ENCODE results near the gene SLF1. TPM values are rescaled to one million over a fixed set of nuclear protein-coding genes. Genes with fewer than 3 reads are reported as not detected.
A peak's percentile ranks its signal among the peaks of the same experiment; 100 is the strongest.

The SLF1 gene
- total and polyA plus RNA-seq, 2 experiments from 2014 or later = 6.3 to 10.6 TPM

GRCh38 chr5:94595281-94595840, 23.1 kb upstream of the SLF1 start:
- DNase-seq (ENCODE audit: low read depth in 1 of 2, low spot score in 1 of 2) = peak in 1 of 2 donors; percentile 1
- no peak overlapping the region for H3K27ac ChIP-seq

GRCh38 chr5:94613583-94613982, 4.9 kb upstream of the SLF1 start:
- H3K4me3 ChIP-seq = no peak overlapping the region
- no peaks in the 10 kb centered on the region for H3K27me3 ChIP-seq
- peak; percentile 36 to 49 for DNase-seq (ENCODE audit: low read depth in 1 of 2, low spot score in 1 of 2)
- H3K9me3 ChIP-seq (ENCODE audit: low read depth) = no peaks in the 10 kb centered on the region
- TF ChIP-seq CTCF (IDR thresholded peaks at IDR 0.05; ENCODE audit: low read depth, low read length) = peak; percentile 26
- H3K36me3 ChIP-seq = no peaks in the 10 kb centered on the region
- H3K27ac ChIP-seq = no peak overlapping the region
- H3K4me1 ChIP-seq (ENCODE audit: low read depth) = peaks cover 6% of the 10 kb centered on the region

More at GRCh38 chr5:94595281-94595840, 23.1 kb upstream of the SLF1 start:
- H3K4me3 ChIP-seq = no peak overlapping the region
- no peaks in the 10 kb centered on the region for H3K9me3 ChIP-seq (ENCODE audit: low read depth)
- H3K27me3 ChIP-seq = no peaks in the 10 kb centered on the region
- H3K4me1 ChIP-seq (ENCODE audit: low read depth) = no peaks in the 10 kb centered on the region
- no peaks in the 10 kb centered on the region for H3K36me3 ChIP-seq
- no peak for TF ChIP-seq CTCF (IDR thresholded peaks at IDR 0.05; ENCODE audit: low read depth, low read length)

GRCh38 chr5:94614156-94614805, 4.2 kb upstream of the SLF1 start:
- H3K27ac ChIP-seq = no peak overlapping the region
- TF ChIP-seq CTCF (IDR thresholded peaks at IDR 0.05; ENCODE audit: low read depth, low read length) = no peak
- H3K4me1 ChIP-seq (ENCODE audit: low read depth) = peaks cover 8% of the 10 kb centered on the region
- H3K36me3 ChIP-seq = no peaks in the 10 kb centered on the region
- no peak for DNase-seq (ENCODE audit: low read depth in 1 of 2, low spot score in 1 of 2)
- H3K27me3 ChIP-seq = no peaks in the 10 kb centered on the region
- no peak overlapping the region for H3K4me3 ChIP-seq
- no peaks in the 10 kb centered on the region for H3K9me3 ChIP-seq (ENCODE audit: low read depth)

GRCh38 chr5:94615862-94616261, 2.6 kb upstream of the SLF1 start:
- Histone ChIP-seq H3K27ac (no peak overlapping the region), H3K4me1 (ENCODE audit: low read depth) (peaks cover 13% of the 10 kb centered on the region), H3K27me3 (no peaks in the 10 kb centered on the region), H3K4me3 (no peak overlapping the region), H3K9me3 (ENCODE audit: low read depth) (no peaks in the 10 kb centered on the region), H3K36me3 (no peaks in the 10 kb centered on the region)
- no peak for TF ChIP-seq CTCF (IDR thresholded peaks at IDR 0.05; ENCODE audit: low read depth, low read length)
- DNase-seq (ENCODE audit: low read depth in 1 of 2, low spot score in 1 of 2) = no peak

- Histone ChIP-seq H3K27me3 (no peaks in the 10 kb centered on the region), H3K4me3 (peak overlapping the region; percentile 89), H3K36me3 (no peaks in the 10 kb centered on the region), H3K4me1 (ENCODE audit: low read depth) (peaks cover 25% of the 10 kb centered on the region), H3K9me3 (ENCODE audit: low read depth) (no peaks in the 10 kb centered on the region), H3K27ac (peak overlapping the region; percentile 82)
- no peak for TF ChIP-seq CTCF (IDR thresholded peaks at IDR 0.05; ENCODE audit: low read depth, low read length)
- peak; percentile 72 to 78 for DNase-seq (ENCODE audit: low read depth in 1 of 2, low spot score in 1 of 2)
Measured at GRCh38 chr5:94618029-94618492, 408 bp upstream of the SLF1 start.
